DOHH2 (cell line): ENCODE data around the gene ATP8B1.

Source experiments
- H3F3A ChIP-seq: fragments of 200-600 bp; sonication (generic), shearing (Covaris generic); 2 replicates; pipeline ENCODE4 v1.6.0; 2016; ENCODE audit warnings: antibody characterized with exemption, mild to moderate bottlenecking; ENCODE audit not compliant: control insufficient read depth, insufficient read depth
- H3K27ac ChIP-seq: fragments of 200-600 bp; sonication (generic); 2 replicates; pipeline ENCODE4 v1.5.1; 2014; ENCODE audit warnings: low read depth, mild to moderate bottlenecking, low read length, moderate library complexity
- H3K27me3 ChIP-seq: fragments of 200-600 bp; sonication (generic); 2 replicates; pipeline ENCODE4 v1.6.1; 2014; ENCODE audit warnings: mild to moderate bottlenecking, low read length, mixed read lengths; ENCODE audit not compliant: control insufficient read depth
- H3K36me3 ChIP-seq: fragments of 200-600 bp; sonication (generic); 2 replicates; pipeline ENCODE4 v1.6.1; 2014; ENCODE audit warnings: mild to moderate bottlenecking, low read length, moderate library complexity, mixed read lengths; ENCODE audit not compliant: control insufficient read depth
- H3K4me1 ChIP-seq: fragments of 200-600 bp; sonication (generic); 2 replicates; pipeline ENCODE4 v1.6.1; 2014; ENCODE audit warnings: mild to moderate bottlenecking, low read length, mixed read lengths; ENCODE audit not compliant: control insufficient read depth
- H3K4me2 ChIP-seq: fragments of 200-600 bp; sonication (generic); 2 replicates; pipeline ENCODE4 v1.6.0; 2014; ENCODE audit warnings: mild to moderate bottlenecking, low read length, moderate library complexity
- H3K4me3 ChIP-seq: fragments of 200-600 bp; sonication (generic); 2 replicates; pipeline ENCODE4 v1.5.1; 2014; ENCODE audit warnings: mild to moderate bottlenecking, low read length, mixed read lengths
- H3K79me2 ChIP-seq: fragments of 200-600 bp; sonication (generic); 2 replicates; pipeline ENCODE4 v1.6.1; 2014; ENCODE audit warnings: mild to moderate bottlenecking, low read length, mixed read lengths; ENCODE audit not compliant: control insufficient read depth
- H3K9me2 ChIP-seq: fragments of 200-600 bp; sonication (generic); replicated peaks from 2 replicates; pipeline ENCODE4 v1.6.1; 2014; ENCODE audit warnings: mild to moderate bottlenecking, low read length, mixed read lengths; ENCODE audit not compliant: control insufficient read depth
- H3K9me3 ChIP-seq: fragments of 200-600 bp; sonication (generic); 2 replicates; pipeline ENCODE4 v1.6.1; 2014; ENCODE audit warnings: antibody characterized with exemption, low read length, mixed read lengths; ENCODE audit not compliant: control insufficient read depth, insufficient read depth
- H4K20me1 ChIP-seq: fragments of 200-600 bp; sonication (generic); 2 replicates; pipeline ENCODE4 v1.6.0; 2014; ENCODE audit warnings: low read depth, mild to moderate bottlenecking, antibody characterized with exemption, low read length, moderate library complexity; ENCODE audit not compliant: control insufficient read depth, insufficient read depth
- EZH2phosphoT487 ChIP-seq: fragments of 200-600 bp; sonication (generic); IDR thresholded peaks from 2 replicates; pipeline ENCODE4 v1.6.1; 2017; ENCODE audit warnings: borderline replicate concordance, mild to moderate bottlenecking, antibody characterized with exemption, low read length, moderate library complexity, mixed read lengths
- TF ChIP-seq, protein P1 (sequence below): fragments of 200-600 bp; sonication (generic); IDR thresholded peaks from one replicate; pipeline ENCODE4 v1.5.1; 2014; ENCODE audit warnings: antibody characterized with exemption, mild to moderate bottlenecking, low read depth, low read length; ENCODE audit not compliant: poor library complexity, severe bottlenecking

ATP8B1 gene

GRCh38 chr18:57814555-57814954 lies 11.4 kb upstream of the ATP8B1 start:
- TF ChIP-seq, protein P1, sequence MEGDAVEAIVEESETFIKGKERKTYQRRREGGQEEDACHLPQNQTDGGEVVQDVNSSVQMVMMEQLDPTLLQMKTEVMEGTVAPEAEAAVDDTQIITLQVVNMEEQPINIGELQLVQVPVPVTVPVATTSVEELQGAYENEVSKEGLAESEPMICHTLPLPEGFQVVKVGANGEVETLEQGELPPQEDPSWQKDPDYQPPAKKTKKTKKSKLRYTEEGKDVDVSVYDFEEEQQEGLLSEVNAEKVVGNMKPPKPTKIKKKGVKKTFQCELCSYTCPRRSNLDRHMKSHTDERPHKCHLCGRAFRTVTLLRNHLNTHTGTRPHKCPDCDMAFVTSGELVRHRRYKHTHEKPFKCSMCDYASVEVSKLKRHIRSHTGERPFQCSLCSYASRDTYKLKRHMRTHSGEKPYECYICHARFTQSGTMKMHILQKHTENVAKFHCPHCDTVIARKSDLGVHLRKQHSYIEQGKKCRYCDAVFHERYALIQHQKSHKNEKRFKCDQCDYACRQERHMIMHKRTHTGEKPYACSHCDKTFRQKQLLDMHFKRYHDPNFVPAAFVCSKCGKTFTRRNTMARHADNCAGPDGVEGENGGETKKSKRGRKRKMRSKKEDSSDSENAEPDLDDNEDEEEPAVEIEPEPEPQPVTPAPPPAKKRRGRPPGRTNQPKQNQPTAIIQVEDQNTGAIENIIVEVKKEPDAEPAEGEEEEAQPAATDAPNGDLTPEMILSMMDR, result no peak
- TF ChIP-seq EZH2phosphoT487, result no peak
- Histone ChIP-seq H3K27ac (no peak overlapping the region), H3K4me1 (no peaks in the 10 kb centered on the region), H4K20me1 (no peaks in the 10 kb centered on the region), H3K9me2 (no peaks in the 10 kb centered on the region), H3K4me2 (no peak overlapping the region), H3K9me3 (peaks cover 12% of the 10 kb centered on the region; the same call in 1 of the 2 replicates), H3F3A (no peaks in the 10 kb centered on the region), H3K27me3 (no peaks in the 10 kb centered on the region), H3K4me3 (no peak overlapping the region), H3K79me2 (no peaks in the 10 kb centered on the region), H3K36me3 (no peaks in the 10 kb centered on the region)

DNA sequence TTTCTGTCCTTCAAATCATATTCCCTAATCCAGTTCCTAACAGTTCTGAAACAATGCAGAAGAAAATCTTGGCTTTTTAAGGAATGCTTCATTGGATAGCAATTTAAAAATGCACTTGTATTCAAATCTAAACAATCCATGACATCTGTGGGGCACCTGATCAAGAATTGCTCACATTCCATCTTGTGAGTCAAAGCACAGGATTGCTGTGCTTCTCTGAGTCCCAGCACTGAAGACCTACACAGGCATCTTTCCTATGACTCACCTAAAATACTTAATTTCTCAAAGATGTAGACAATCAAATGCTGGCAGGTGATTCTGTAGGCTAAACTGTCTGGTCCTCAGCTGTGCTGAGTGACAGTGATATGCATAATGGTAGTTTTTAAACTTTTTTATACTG lies 10.1 kb upstream of the ATP8B1 start:
- no peak for TF ChIP-seq EZH2phosphoT487
- TF ChIP-seq, protein P1, result no peak
- Histone ChIP-seq H3K27me3 (no peaks in the 10 kb centered on the region), H3K9me3 (peaks cover 12% of the 10 kb centered on the region; the same call in 1 of the 2 replicates), H3K9me2 (no peaks in the 10 kb centered on the region), H3K36me3 (no peaks in the 10 kb centered on the region), H3K27ac (no peak overlapping the region), H3K4me2 (no peak overlapping the region), H3K4me1 (no peaks in the 10 kb centered on the region), H3K4me3 (no peak overlapping the region), H3F3A (no peaks in the 10 kb centered on the region), H3K79me2 (no peaks in the 10 kb centered on the region), H4K20me1 (no peaks in the 10 kb centered on the region)

DNA sequence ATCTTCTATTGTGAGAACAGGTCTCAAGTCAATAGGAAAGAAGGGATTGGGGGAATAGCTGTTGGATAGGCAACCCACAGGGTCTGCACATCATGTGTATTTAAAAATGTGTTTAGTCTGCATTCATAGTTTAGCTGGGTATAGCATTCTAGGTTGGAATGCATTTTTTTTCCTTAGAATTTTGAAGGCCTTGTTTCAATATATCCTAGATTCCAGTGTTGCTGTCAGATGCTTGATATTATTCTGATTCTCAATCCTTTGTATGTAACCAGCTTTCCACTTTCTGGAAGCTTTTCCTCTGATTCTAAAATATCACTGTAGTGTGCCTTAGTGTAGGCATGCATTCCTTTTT lies 9.0 kb upstream of the ATP8B1 start:
- no peaks in the 10 kb centered on the region for H3K4me1 ChIP-seq
- no peak for TF ChIP-seq EZH2phosphoT487
- TF ChIP-seq, protein P1, result no peak
- no peaks in the 10 kb centered on the region for H3K36me3 ChIP-seq
- H4K20me1 ChIP-seq, result no peaks in the 10 kb centered on the region
- no peak overlapping the region for H3K4me2 ChIP-seq
- H3K27ac ChIP-seq, result no peak overlapping the region
- no peaks in the 10 kb centered on the region for H3K79me2 ChIP-seq
- no peaks in the 10 kb centered on the region for H3F3A ChIP-seq
- H3K9me2 ChIP-seq, result no peaks in the 10 kb centered on the region
- H3K9me3 ChIP-seq, result peaks cover 12% of the 10 kb centered on the region; the same call in 1 of the 2 replicates
- no peak overlapping the region for H3K4me3 ChIP-seq
- no peaks in the 10 kb centered on the region for H3K27me3 ChIP-seq
